ENCODE results near the gene MPRIP.

The MPRIP gene

DNA sequence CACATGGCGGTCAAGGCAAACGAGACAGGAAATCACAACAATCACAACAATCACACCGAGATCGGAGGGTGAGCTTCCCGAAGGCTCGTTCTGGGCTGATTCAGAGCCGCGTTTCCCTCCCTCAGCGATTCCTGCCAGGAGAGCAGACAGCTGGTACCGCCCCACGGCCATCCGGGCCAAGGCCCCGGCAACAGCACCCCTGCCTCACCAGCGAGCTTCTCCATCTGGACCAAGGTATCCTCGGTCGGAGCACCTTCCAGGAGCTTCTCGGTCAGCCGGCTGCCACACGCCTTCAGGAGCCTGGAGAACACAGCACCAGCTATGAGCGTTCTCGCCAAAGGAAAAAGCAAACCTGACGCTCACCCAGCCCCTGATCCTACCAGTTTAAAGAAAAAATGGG, 179.1 kb downstream of the MPRIP start:
- Histone ChIP-seq H3K36me3 (ENCODE audit: control insufficient read depth in 2 of 2, insufficient read depth in 2 of 2, low read length in 2 of 2) (peaks cover 72 to 88% of the 10 kb centered on the region in 2 donors), H3K4me1 (ENCODE audit: control insufficient read depth in 2 of 2, insufficient read depth in 2 of 2, low read length in 2 of 2) (no peaks in the 10 kb centered on the region), H3K27ac (ENCODE audit: low read depth in 2 of 2, low read length in 2 of 2) (no peak overlapping the region), H3K9me3 (ENCODE audit: control insufficient read depth in 2 of 2, low read length in 2 of 2) (no peaks in the 10 kb centered on the region), H3K4me3 (ENCODE audit: low read length in 2 of 2) (no peak overlapping the region), H3K27me3 (ENCODE audit: control insufficient read depth in 2 of 2, insufficient read depth in 2 of 2, low read length in 2 of 2) (no peaks in the 10 kb centered on the region), H3K9ac (ENCODE audit: low read depth in 1 of 2, low read length in 2 of 2) (no peak overlapping the region)

DNA sequence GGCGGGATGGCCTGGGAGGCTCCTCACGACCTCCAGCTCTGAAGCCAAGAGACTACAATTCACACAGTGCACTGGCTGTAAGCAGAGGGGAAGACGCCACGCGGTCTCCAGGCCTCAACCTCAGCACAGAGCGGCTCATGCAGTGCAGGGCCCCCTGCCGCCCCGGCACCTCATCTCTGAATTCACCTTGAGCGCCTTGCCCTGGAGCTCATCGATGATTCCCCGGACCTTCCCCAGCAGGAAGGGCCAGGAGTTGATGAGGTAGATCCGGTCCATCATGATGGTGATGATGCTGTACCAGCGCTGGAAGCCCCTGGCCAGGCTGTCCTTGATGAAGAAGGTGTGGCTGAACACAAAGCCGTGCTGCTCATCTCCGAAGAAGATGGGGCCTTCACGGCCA, 181.5 kb downstream of the MPRIP start:
- no peak overlapping the region for H3K4me3 ChIP-seq (ENCODE audit: low read length in 2 of 2)
- peaks cover 77 to 90% of the 10 kb centered on the region in 2 donors for H3K36me3 ChIP-seq (ENCODE audit: control insufficient read depth in 2 of 2, insufficient read depth in 2 of 2, low read length in 2 of 2)
- no peaks in the 10 kb centered on the region for H3K27me3 ChIP-seq (ENCODE audit: control insufficient read depth in 2 of 2, insufficient read depth in 2 of 2, low read length in 2 of 2)
- no peak overlapping the region for H3K9ac ChIP-seq (ENCODE audit: low read depth in 1 of 2, low read length in 2 of 2)
- H3K9me3 ChIP-seq (ENCODE audit: control insufficient read depth in 2 of 2, low read length in 2 of 2): no peaks in the 10 kb centered on the region
- H3K4me1 ChIP-seq (ENCODE audit: control insufficient read depth in 2 of 2, insufficient read depth in 2 of 2, low read length in 2 of 2): no peaks in the 10 kb centered on the region
- H3K27ac ChIP-seq (ENCODE audit: low read depth in 2 of 2, low read length in 2 of 2): no peak overlapping the region

DNA sequence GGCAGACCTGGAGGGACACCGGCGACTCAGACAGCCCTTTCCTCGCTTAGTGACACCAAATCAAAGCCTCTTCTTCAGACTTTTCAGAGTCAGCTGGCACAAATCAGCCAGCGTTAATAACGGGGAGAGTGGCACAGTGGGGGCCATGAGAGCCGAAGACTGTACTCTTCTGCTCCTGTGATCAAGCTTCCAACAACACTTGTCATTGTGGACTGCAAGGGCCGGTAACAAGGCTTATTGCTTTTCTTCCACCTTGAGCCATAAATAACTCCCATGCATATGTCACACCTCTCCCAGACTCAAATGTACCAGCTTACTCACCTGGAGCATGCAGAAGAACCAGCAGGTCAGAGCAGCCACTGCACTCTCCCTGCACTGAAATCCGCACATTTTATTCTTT, 181.9 kb downstream of the MPRIP start:
- peaks cover 80 to 89% of the 10 kb centered on the region in 2 donors for H3K36me3 ChIP-seq (ENCODE audit: control insufficient read depth in 2 of 2, insufficient read depth in 2 of 2, low read length in 2 of 2)
- no peak overlapping the region for H3K4me3 ChIP-seq (ENCODE audit: low read length in 2 of 2)
- H3K9ac ChIP-seq (ENCODE audit: low read depth in 1 of 2, low read length in 2 of 2): no peak overlapping the region
- no peaks in the 10 kb centered on the region for H3K27me3 ChIP-seq (ENCODE audit: control insufficient read depth in 2 of 2, insufficient read depth in 2 of 2, low read length in 2 of 2)
- H3K4me1 ChIP-seq (ENCODE audit: control insufficient read depth in 2 of 2, insufficient read depth in 2 of 2, low read length in 2 of 2): no peaks in the 10 kb centered on the region
- H3K27ac ChIP-seq (ENCODE audit: low read depth in 2 of 2, low read length in 2 of 2): no peak overlapping the region
- no peaks in the 10 kb centered on the region for H3K9me3 ChIP-seq (ENCODE audit: control insufficient read depth in 2 of 2, low read length in 2 of 2)

DNA sequence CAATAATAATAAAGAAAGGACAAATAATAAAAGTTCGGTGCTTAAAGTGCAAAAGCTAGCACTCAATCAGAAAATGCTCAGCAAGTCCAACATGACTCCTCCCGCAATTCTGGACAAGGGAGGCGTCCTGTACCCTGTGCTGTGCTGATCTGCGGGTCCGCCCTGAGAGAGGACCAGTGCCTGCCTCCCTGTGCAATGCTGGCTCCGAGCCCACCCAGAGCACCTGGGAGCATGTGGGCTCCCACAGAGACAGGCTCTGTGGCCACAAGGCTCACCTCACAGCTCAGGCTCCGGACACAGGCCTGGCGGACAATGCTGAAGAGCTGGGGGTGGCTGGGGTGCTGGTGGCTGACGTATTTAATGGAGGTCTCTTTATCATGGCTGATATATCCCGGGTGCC, 183.6 kb downstream of the MPRIP start:
- Histone ChIP-seq H3K9me3 (ENCODE audit: control insufficient read depth in 2 of 2, low read length in 2 of 2) (no peaks in the 10 kb centered on the region), H3K4me3 (ENCODE audit: low read length in 2 of 2) (no peak overlapping the region), H3K9ac (ENCODE audit: low read depth in 1 of 2, low read length in 2 of 2) (no peak overlapping the region), H3K36me3 (ENCODE audit: control insufficient read depth in 2 of 2, insufficient read depth in 2 of 2, low read length in 2 of 2) (peaks cover 81 to 93% of the 10 kb centered on the region in 2 donors), H3K4me1 (ENCODE audit: control insufficient read depth in 2 of 2, insufficient read depth in 2 of 2, low read length in 2 of 2) (no peaks in the 10 kb centered on the region), H3K27ac (ENCODE audit: low read depth in 2 of 2, low read length in 2 of 2) (no peak overlapping the region), H3K27me3 (ENCODE audit: control insufficient read depth in 2 of 2, insufficient read depth in 2 of 2, low read length in 2 of 2) (no peaks in the 10 kb centered on the region)

DNA sequence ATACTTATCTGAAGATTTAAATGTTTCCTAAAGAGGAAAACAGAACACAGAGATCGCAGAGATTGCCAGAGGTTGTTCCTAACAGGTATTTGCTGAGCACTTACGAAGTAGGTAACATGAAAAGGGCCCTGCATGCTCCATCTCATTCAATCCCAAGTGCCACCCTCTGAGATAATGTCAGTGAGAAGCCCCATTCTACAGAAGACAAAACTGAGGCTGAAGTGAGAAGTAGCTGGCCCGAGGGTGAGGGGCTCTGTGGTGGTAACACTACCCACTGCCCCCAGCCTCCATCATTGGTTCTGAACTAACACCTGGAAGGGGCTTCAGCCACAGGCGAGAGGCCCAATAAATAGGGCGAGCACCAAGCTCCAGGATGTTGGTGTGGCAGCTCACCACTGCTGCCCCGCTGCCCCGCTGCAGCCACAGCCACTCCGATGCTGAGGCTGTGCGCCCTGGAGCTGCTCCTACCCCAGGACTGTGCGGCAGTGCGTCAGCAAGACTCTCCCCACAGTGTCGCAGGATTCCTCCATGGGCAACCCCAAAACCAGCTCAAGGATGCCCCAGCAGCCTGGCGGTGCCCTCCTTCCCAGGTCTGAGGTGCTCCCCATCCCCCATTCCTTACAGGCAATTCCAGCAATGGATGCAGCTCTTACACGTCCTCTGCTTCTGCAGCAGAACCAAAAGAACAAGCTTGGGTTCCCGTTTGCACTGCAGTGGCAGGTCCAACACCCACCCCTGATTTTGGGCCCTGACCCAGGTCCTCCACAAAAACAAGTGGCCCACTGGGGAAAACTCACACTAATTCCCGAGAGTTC, 184.4 kb downstream of the MPRIP start:
- no peak overlapping the region for H3K27ac ChIP-seq (ENCODE audit: low read depth in 2 of 2, low read length in 2 of 2)
- H3K9me3 ChIP-seq (ENCODE audit: control insufficient read depth in 2 of 2, low read length in 2 of 2): no peaks in the 10 kb centered on the region
- H3K9ac ChIP-seq (ENCODE audit: low read depth in 1 of 2, low read length in 2 of 2): no peak overlapping the region
- no peak overlapping the region for H3K4me3 ChIP-seq (ENCODE audit: low read length in 2 of 2)
- H3K36me3 ChIP-seq (ENCODE audit: control insufficient read depth in 2 of 2, insufficient read depth in 2 of 2, low read length in 2 of 2): peaks cover 79 to 93% of the 10 kb centered on the region in 2 donors
- H3K4me1 ChIP-seq (ENCODE audit: control insufficient read depth in 2 of 2, insufficient read depth in 2 of 2, low read length in 2 of 2): peaks cover under 1 to 1% of the 10 kb centered on the region in 2 donors
- H3K27me3 ChIP-seq (ENCODE audit: control insufficient read depth in 2 of 2, insufficient read depth in 2 of 2, low read length in 2 of 2): no peaks in the 10 kb centered on the region

DNA sequence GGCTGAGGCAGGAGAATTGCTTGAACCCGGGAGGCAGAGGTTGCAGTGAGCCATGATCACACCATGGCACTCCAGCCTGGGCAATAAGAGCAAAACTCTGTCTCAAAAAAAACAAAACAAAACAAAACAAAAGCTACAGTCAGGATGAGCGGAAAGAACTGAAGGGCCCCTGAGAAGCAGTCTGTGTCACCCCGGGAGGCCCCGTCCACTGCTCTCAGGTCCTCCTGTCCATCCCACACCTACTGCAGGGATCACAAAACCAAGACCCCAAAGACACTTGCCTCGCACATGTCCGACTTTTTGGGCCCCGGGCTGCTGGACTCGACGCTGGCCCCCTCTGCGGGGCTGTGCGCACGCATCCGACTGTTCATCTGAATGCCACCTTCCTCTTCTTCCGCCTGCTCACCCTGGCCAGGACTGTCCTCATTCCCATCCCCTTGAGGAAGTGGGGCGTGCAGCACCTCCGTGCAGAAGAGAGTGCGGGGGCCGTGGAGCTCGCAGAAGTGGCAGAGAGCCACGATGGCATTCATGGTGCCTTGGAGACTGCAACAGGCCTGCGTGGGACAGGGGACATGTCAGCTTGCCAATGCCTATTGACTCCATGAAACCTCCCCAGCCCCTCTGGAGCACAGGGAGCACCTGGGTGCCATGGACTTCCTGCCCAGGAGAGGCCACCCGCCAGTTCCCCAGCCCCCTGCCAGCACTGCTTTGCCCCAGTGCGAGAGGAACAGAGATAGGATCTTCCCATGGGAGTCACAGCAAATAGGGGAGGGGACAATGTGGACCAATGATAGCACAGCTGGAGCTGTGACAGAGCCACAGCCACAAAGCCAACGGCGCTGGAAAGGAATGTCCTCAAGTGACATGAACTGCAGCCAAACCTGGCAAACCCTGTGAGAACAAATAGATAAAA, 185.6 kb downstream of the MPRIP start:
- H3K4me3 ChIP-seq (ENCODE audit: low read length in 2 of 2): no peak overlapping the region
- no peaks in the 10 kb centered on the region for H3K27me3 ChIP-seq (ENCODE audit: control insufficient read depth in 2 of 2, insufficient read depth in 2 of 2, low read length in 2 of 2)
- H3K36me3 ChIP-seq (ENCODE audit: control insufficient read depth in 2 of 2, insufficient read depth in 2 of 2, low read length in 2 of 2): peaks cover 79 to 94% of the 10 kb centered on the region in 2 donors
- no peaks in the 10 kb centered on the region for H3K9me3 ChIP-seq (ENCODE audit: control insufficient read depth in 2 of 2, low read length in 2 of 2)
- H3K9ac ChIP-seq (ENCODE audit: low read depth in 1 of 2, low read length in 2 of 2): no peak overlapping the region
- peaks cover 3 to 7% of the 10 kb centered on the region in 2 donors for H3K4me1 ChIP-seq (ENCODE audit: control insufficient read depth in 2 of 2, insufficient read depth in 2 of 2, low read length in 2 of 2)
- H3K27ac ChIP-seq (ENCODE audit: low read depth in 2 of 2, low read length in 2 of 2): no peak overlapping the region

DNA sequence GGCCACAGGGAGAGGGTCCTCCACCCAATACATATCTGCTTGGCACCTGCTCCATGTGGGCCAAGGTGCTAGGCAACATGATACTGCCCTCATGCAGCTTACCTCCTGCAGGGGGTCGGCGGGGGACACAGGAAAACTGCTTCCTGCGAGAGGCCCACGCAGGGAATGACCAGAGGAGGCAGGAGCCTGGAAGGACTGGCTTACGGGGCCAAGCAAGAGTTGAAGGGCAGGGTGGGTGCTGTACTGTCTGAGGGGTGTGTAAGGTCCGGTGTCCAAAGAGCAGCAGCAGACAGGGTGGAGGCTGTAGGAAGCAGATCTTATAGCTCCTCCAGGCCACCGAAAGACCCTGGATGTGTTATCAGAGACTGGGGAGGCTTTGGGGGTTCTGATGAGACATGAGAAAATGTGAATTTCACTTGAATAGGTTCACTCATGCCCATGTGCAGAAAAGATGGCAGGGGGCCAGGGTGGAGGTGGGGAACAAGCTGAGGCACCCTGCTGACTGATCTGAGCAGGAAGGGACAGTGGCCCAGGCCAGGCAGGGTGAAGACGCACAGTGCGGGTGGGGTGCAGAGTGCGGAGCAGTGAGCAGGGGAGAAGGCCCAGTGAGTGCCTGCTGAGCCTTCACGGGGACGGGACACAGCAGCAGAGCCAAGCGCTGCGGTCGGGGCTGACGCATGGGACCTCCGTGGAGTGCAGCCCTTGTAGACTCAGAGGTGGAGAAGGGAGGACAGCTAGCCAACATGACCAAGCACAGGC, 186.4 kb downstream of the MPRIP start:
- H3K9me3 ChIP-seq (ENCODE audit: control insufficient read depth in 2 of 2, low read length in 2 of 2): no peaks in the 10 kb centered on the region
- no peak overlapping the region for H3K27ac ChIP-seq (ENCODE audit: low read depth in 2 of 2, low read length in 2 of 2)
- peaks cover 3 to 7% of the 10 kb centered on the region in 2 donors for H3K4me1 ChIP-seq (ENCODE audit: control insufficient read depth in 2 of 2, insufficient read depth in 2 of 2, low read length in 2 of 2)
- H3K27me3 ChIP-seq (ENCODE audit: control insufficient read depth in 2 of 2, insufficient read depth in 2 of 2, low read length in 2 of 2): no peaks in the 10 kb centered on the region
- H3K36me3 ChIP-seq (ENCODE audit: control insufficient read depth in 2 of 2, insufficient read depth in 2 of 2, low read length in 2 of 2): peaks cover 72 to 89% of the 10 kb centered on the region in 2 donors
- no peak overlapping the region for H3K4me3 ChIP-seq (ENCODE audit: low read length in 2 of 2)
- no peak overlapping the region for H3K9ac ChIP-seq (ENCODE audit: low read depth in 1 of 2, low read length in 2 of 2)

DNA sequence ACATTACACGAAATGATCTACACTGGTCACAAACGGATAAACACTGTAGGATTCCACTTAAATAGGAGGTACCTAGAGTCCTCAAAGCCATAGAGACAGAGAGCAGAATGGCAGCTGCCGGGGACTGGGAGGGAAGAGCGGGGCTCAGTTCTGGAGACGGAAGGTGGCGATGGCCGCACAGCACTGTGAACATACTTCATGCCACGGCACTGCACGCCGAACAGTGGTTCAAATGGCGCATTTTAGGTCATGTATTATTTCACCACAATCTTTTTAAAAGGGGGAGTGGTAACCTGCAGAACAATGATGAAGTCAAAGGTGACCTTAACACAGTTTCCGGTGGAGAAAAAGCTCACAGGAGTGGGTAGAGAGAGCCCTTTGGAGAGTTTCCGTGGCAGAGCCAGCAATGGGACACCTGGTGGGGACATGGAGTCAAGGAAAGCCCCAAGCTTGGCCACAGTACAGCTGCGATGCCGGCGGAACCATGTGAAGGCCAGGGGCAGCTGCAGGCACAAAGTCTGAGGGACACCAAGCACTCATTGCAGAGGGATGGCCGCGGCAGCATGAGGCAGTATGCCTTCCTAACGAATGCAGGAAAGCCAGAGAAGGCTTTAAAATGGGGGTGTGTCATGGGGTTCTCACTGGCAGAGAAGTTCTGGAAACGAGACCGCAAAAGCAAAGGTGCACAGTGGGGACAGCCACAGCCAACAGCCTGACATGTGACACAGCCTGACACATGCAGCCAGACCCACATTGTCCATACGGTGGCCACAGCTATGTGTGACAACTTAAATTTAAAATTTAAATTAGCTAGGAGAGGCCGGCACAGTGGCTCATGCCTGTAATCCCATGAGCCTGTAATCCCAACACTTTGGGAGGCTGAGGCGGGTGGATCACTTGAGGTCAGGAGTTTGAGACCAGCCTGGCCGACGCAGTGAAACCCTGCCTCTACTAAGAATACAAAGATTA, 187.4 kb downstream of the MPRIP start:
- H3K27ac ChIP-seq (ENCODE audit: low read depth in 2 of 2, low read length in 2 of 2): no peak overlapping the region
- H3K9ac ChIP-seq (ENCODE audit: low read depth in 1 of 2, low read length in 2 of 2): no peak overlapping the region

DNA sequence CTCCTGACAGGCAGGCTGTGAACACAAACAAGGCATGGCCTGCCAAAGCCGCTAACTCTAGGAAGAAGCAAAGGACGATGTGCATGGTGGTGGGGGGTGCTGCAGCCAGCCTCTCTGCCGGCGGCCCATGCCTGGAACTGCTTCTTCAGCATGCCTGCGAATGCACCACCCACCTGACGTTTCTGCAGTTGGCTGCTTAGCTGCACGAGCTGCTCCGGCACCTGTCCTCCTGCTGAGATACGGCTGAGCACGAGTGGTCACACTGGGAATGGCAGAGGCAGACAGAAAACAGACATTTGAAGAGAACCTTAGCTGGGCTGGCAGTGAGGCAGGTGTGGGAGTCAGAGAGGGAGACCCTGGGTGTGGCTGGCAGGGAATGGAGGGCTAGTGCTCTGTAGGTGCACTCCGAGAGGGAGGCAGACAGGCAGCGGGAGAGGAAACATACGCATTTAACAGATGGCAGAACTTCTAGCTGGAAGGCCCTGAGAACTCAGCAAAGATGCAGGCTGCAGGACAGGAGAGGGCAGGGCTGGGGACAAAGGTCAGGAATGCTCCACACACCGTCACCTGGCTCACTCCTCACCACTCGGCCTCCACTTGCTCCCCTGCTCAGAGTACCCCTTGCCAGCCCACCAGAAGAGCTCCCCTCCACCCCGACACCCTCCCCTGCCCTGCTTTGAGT, 189.5 kb downstream of the MPRIP start:
- H3K4me3 ChIP-seq (ENCODE audit: low read length in 2 of 2): no peak overlapping the region
- H3K4me1 ChIP-seq (ENCODE audit: control insufficient read depth in 2 of 2, insufficient read depth in 2 of 2, low read length in 2 of 2): peaks cover 13 to 14% of the 10 kb centered on the region in 2 donors
- H3K9ac ChIP-seq (ENCODE audit: low read depth in 1 of 2, low read length in 2 of 2): no peak overlapping the region
- H3K36me3 ChIP-seq (ENCODE audit: control insufficient read depth in 2 of 2, insufficient read depth in 2 of 2, low read length in 2 of 2): peaks cover 46 to 60% of the 10 kb centered on the region in 2 donors
- H3K27me3 ChIP-seq (ENCODE audit: control insufficient read depth in 2 of 2, insufficient read depth in 2 of 2, low read length in 2 of 2): no peaks in the 10 kb centered on the region
- no peak overlapping the region for H3K27ac ChIP-seq (ENCODE audit: low read depth in 2 of 2, low read length in 2 of 2)
- H3K9me3 ChIP-seq (ENCODE audit: control insufficient read depth in 2 of 2, low read length in 2 of 2): no peaks in the 10 kb centered on the region

More for the DNA sequence above, 187.4 kb downstream of the MPRIP start:
- Histone ChIP-seq H3K4me1 (ENCODE audit: control insufficient read depth in 2 of 2, insufficient read depth in 2 of 2, low read length in 2 of 2) (peaks cover 3 to 7% of the 10 kb centered on the region in 2 donors), H3K36me3 (ENCODE audit: control insufficient read depth in 2 of 2, insufficient read depth in 2 of 2, low read length in 2 of 2) (peaks cover 64 to 79% of the 10 kb centered on the region in 2 donors), H3K9me3 (ENCODE audit: control insufficient read depth in 2 of 2, low read length in 2 of 2) (no peaks in the 10 kb centered on the region), H3K27me3 (ENCODE audit: control insufficient read depth in 2 of 2, insufficient read depth in 2 of 2, low read length in 2 of 2) (no peaks in the 10 kb centered on the region), H3K4me3 (ENCODE audit: low read length in 2 of 2) (no peak overlapping the region)

Data from mucosa of rectum (tissue), 2 donors.